ENCODE results near the gene HRK.

DNA sequence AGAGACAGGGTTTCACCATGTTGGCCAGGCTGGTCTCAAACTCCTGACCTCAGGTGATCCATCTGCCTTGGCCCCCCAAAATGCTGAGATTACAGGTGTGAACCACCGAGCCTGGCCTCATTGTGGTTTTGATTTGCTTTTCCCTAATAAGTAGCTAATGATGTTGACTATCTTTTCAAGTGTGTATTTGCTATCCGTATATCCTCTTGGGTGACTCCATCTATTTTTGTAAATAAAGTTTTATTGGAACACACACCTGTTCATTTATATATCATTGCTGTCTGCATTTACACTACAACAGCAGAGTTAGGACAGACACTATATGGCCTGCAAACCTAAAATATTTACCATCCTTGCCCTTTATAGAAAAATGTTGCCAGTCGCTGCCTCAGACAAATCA lies 13.7 kb upstream of the HRK start:
- TF ChIP-seq, protein P1, sequence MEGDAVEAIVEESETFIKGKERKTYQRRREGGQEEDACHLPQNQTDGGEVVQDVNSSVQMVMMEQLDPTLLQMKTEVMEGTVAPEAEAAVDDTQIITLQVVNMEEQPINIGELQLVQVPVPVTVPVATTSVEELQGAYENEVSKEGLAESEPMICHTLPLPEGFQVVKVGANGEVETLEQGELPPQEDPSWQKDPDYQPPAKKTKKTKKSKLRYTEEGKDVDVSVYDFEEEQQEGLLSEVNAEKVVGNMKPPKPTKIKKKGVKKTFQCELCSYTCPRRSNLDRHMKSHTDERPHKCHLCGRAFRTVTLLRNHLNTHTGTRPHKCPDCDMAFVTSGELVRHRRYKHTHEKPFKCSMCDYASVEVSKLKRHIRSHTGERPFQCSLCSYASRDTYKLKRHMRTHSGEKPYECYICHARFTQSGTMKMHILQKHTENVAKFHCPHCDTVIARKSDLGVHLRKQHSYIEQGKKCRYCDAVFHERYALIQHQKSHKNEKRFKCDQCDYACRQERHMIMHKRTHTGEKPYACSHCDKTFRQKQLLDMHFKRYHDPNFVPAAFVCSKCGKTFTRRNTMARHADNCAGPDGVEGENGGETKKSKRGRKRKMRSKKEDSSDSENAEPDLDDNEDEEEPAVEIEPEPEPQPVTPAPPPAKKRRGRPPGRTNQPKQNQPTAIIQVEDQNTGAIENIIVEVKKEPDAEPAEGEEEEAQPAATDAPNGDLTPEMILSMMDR (conservative IDR thresholded peaks at IDR 0.05): no peak
- no peak for TF ChIP-seq ZFX (IDR thresholded peaks at IDR 0.05)

Measured in C4-2B (cell line).